CD4-positive, CD25-positive, alpha-beta regulatory T cell (primary cell): Measurements from ENCODE around the gene NECTIN2. TPM values are rescaled to one million over a fixed set of nuclear protein-coding genes. Genes with fewer than 3 reads are reported as not detected.
A peak's percentile ranks its signal among the peaks of the same experiment; 100 is the strongest.
"Not testable (repeated sequence)": the region's sequence is repeated elsewhere in the genome, so short reads cannot be mapped to it uniquely, and the experiment has no call there.

Experiments
- ATAC-seq, 2 donors: fragments of 150-1000 bp; cut with Tn5 transposase; one replicate each; pipeline ENCODE4 v1.10.0; 2021; ENCODE audit warnings: low read depth in 2 of 2, moderate number of reproducible peaks in 2 of 2, moderate library complexity in 1 of 2
- DNase-seq, 3 donors: peaks; one replicate each; pipeline versions ENCODE4 v3.0.0 to v3.0.0-alpha.2; 2012 to 2022; ENCODE audit warnings: mixed read lengths in 1 of 3
- H3K27ac ChIP-seq: one replicate; pipeline ENCODE4 v1.7.0; 2013; ENCODE audit warnings: mild to moderate bottlenecking, low read length; ENCODE audit not compliant: insufficient read depth, poor library complexity, severe bottlenecking
- H3K27me3 ChIP-seq: one replicate; pipeline ENCODE4 v1.7.0; 2013; ENCODE audit warnings: low read length; ENCODE audit not compliant: control insufficient read depth, insufficient read depth
- H3K36me3 ChIP-seq: one replicate; pipeline ENCODE4 v1.7.0; 2013; ENCODE audit warnings: mild to moderate bottlenecking, low read length, moderate library complexity; ENCODE audit not compliant: control insufficient read depth, insufficient read depth
- H3K4me1 ChIP-seq: 2 replicates; pipeline ENCODE4 v1.7.0; 2013; ENCODE audit warnings: mild to moderate bottlenecking, low read length; ENCODE audit not compliant: insufficient read depth, control insufficient read depth, poor library complexity, severe bottlenecking
- H3K4me3 ChIP-seq: one replicate; pipeline ENCODE4 v1.7.0; 2013; ENCODE audit warnings: low read depth, mild to moderate bottlenecking, low read length, moderate library complexity
- H3K9me3 ChIP-seq, 2 experiments: 1 replicate in 1 of 2; 2 replicates in 1 of 2; pipeline ENCODE4 v1.7.0; 2013; ENCODE audit warnings: low read length in 2 of 2, mild to moderate bottlenecking in 1 of 2, moderate library complexity in 1 of 2; ENCODE audit not compliant: control insufficient read depth in 2 of 2
- H3K27ac Mint-ChIP-seq, 3 donors: one replicate each; pipeline ENCODE4 v1.8.0; 2020 to 2022; ENCODE audit warnings: mild to moderate bottlenecking in 3 of 3, mixed read lengths in 3 of 3, moderate library complexity in 2 of 3
- H3K27me3 Mint-ChIP-seq: one replicate; pipeline ENCODE4 v1.8.0; 2022; ENCODE audit warnings: mild to moderate bottlenecking, mixed read lengths
- H3K36me3 Mint-ChIP-seq: one replicate; pipeline ENCODE4 v1.8.0; 2020; ENCODE audit warnings: mixed read lengths
- H3K4me1 Mint-ChIP-seq, 4 donors: one replicate each; pipeline ENCODE4 v1.8.0; 2020 to 2022; ENCODE audit warnings: mixed read lengths in 4 of 4, mild to moderate bottlenecking in 1 of 4
- H3K4me3 Mint-ChIP-seq, 4 donors: one replicate each; pipeline ENCODE4 v1.8.0; 2020 to 2022; ENCODE audit warnings: mild to moderate bottlenecking in 4 of 4, mixed read lengths in 4 of 4, moderate library complexity in 3 of 4
- H3K9me3 Mint-ChIP-seq, 7 donors: one replicate each; pipeline ENCODE4 v1.8.0; 2020 to 2022; ENCODE audit warnings: mixed read lengths in 7 of 7, mild to moderate bottlenecking in 3 of 7, moderate library complexity in 2 of 7
- polyA plus RNA-seq, 4 donors: library from polyadenylated mRNA; unstranded; fragments of 300-500 nt; fragmentation: Illumina TruSeq; gene quantifications; one replicate each; pipeline ENCODE4 v1.2.3, GENCODE V29; 2021
- total RNA-seq: library from RNA; stranded (reverse); gene quantifications from one replicate; pipeline ENCODE4 v1.2.3, GENCODE V29; 2022

NECTIN2 gene
- total and polyA plus RNA-seq, 5 donors from 2014 or later, result 1.1 TPM; not detected in 4

- Histone ChIP-seq H3K4me3 (no peak overlapping the region), H3K36me3 (no peaks in the 10 kb centered on the region), H3K9me3 (no peaks in the 10 kb centered on the region), H3K27ac (no peak overlapping the region), H3K4me1 (peaks cover 35% of the 10 kb centered on the region), H3K27me3 (peaks cover 5% of the 10 kb centered on the region)
- H3K27me3 Mint-ChIP-seq, result peaks cover 56% of the 10 kb centered on the region
- peaks cover 4% of the 10 kb centered on the region for H3K36me3 Mint-ChIP-seq
- ATAC-seq (no peak), DNase-seq (no peak)
- H3K27ac Mint-ChIP-seq, result peak overlapping the region in 1 of 3 donors; percentile 81
- peaks cover 8 to 21% (median 15%) of the 10 kb centered on the region in 4 donors for H3K4me1 Mint-ChIP-seq
- peaks cover 0 to 3% (median 0%) of the 10 kb centered on the region in 7 donors for H3K9me3 Mint-ChIP-seq
- H3K4me3 Mint-ChIP-seq, result no peak overlapping the region
These were observed 2.8 kb downstream of the NECTIN2 start for GRCh38 chr19:44848812-44849447.

- no peak overlapping the region for H3K4me3 Mint-ChIP-seq
These were observed 4.6 kb downstream of the NECTIN2 start for GRCh38 chr19:44850641-44851109.

GRCh38 chr19:44851427-44851826 lies 5.3 kb downstream of the NECTIN2 start:
- ATAC-seq (no peak), DNase-seq (no peak)
- H3K4me1 ChIP-seq, result peaks cover 15% of the 10 kb centered on the region
- H3K9me3 ChIP-seq, result no peaks in the 10 kb centered on the region
- Mint-ChIP-seq H3K9me3 (no peaks in the 10 kb centered on the region), H3K4me3 (no peak overlapping the region), H3K27ac (no peak overlapping the region), H3K27me3 (peaks cover 43% of the 10 kb centered on the region), H3K4me1 (peaks cover 0 to 10% (median 8%) of the 10 kb centered on the region in 4 donors), H3K36me3 (no peaks in the 10 kb centered on the region)
- no peak overlapping the region for H3K27ac ChIP-seq
- H3K36me3 ChIP-seq, result no peaks in the 10 kb centered on the region
- peaks cover 3% of the 10 kb centered on the region for H3K27me3 ChIP-seq
- no peak overlapping the region for H3K4me3 ChIP-seq

More at GRCh38 chr19:44850641-44851109, 4.6 kb downstream of the NECTIN2 start:
- ATAC-seq (no peak), DNase-seq (no peak)
- Mint-ChIP-seq H3K4me1 (peaks cover under 1 to 12% (median 8%) of the 10 kb centered on the region in 4 donors), H3K27me3 (peaks cover 49% of the 10 kb centered on the region), H3K9me3 (no peaks in the 10 kb centered on the region), H3K27ac (no peak overlapping the region), H3K36me3 (peaks cover under 1% of the 10 kb centered on the region)
- no peak overlapping the region for H3K4me3 ChIP-seq
- H3K27me3 ChIP-seq, result peaks cover 3% of the 10 kb centered on the region
- no peaks in the 10 kb centered on the region for H3K9me3 ChIP-seq
- no peaks in the 10 kb centered on the region for H3K36me3 ChIP-seq
- peaks cover 22% of the 10 kb centered on the region for H3K4me1 ChIP-seq
- H3K27ac ChIP-seq, result no peak overlapping the region

GRCh38 chr19:44855606-44856005 lies 9.5 kb downstream of the NECTIN2 start:
- H3K9me3 ChIP-seq, result no peaks in the 10 kb centered on the region
- H3K27me3 Mint-ChIP-seq, result peaks cover 20% of the 10 kb centered on the region
- H3K27me3 ChIP-seq, result no peaks in the 10 kb centered on the region
- no peaks in the 10 kb centered on the region for H3K9me3 Mint-ChIP-seq
- peak overlapping the region in 1 of 4 donors; percentile 35 for H3K4me3 Mint-ChIP-seq
- H3K36me3 Mint-ChIP-seq, result peaks cover 3% of the 10 kb centered on the region
- no peak for DNase-seq
- no peak overlapping the region for H3K4me3 ChIP-seq
- ATAC-seq, result no peak
- peaks cover 0 to 2% (median 0%) of the 10 kb centered on the region in 4 donors for H3K4me1 Mint-ChIP-seq
- no peaks in the 10 kb centered on the region for H3K36me3 ChIP-seq
- no peaks in the 10 kb centered on the region for H3K4me1 ChIP-seq
- no peak overlapping the region for H3K27ac ChIP-seq
- no peak overlapping the region for H3K27ac Mint-ChIP-seq

- no peak overlapping the region for H3K4me3 ChIP-seq
- no peaks in the 10 kb centered on the region for H3K36me3 ChIP-seq
- no peak overlapping the region for H3K4me3 Mint-ChIP-seq
- DNase-seq, result no peak
- H3K9me3 Mint-ChIP-seq, result no peaks in the 10 kb centered on the region
- H3K27me3 ChIP-seq, result no peaks in the 10 kb centered on the region
- no peaks in the 10 kb centered on the region for H3K9me3 ChIP-seq
- ATAC-seq, result no peak
- no peak overlapping the region for H3K27ac Mint-ChIP-seq
- peaks cover 0 to 2% (median 0%) of the 10 kb centered on the region in 4 donors for H3K4me1 Mint-ChIP-seq
- H3K4me1 ChIP-seq, result no peaks in the 10 kb centered on the region
- no peak overlapping the region for H3K27ac ChIP-seq
- peaks cover 3% of the 10 kb centered on the region for H3K36me3 Mint-ChIP-seq
- H3K27me3 Mint-ChIP-seq, result peaks cover 21% of the 10 kb centered on the region
These were observed 10.5 kb downstream of the NECTIN2 start for GRCh38 chr19:44856421-44857083.

GRCh38 chr19:44857837-44858236 lies 11.7 kb downstream of the NECTIN2 start:
- ATAC-seq, result no peak
- Mint-ChIP-seq H3K27ac (no peak overlapping the region), H3K4me3 (no peak overlapping the region), H3K36me3 (peaks cover 3% of the 10 kb centered on the region), H3K27me3 (peaks cover 17% of the 10 kb centered on the region), H3K4me1 (peaks cover 0 to 2% (median 0%) of the 10 kb centered on the region in 4 donors), H3K9me3 (no peaks in the 10 kb centered on the region)
- Histone ChIP-seq H3K9me3 (no peaks in the 10 kb centered on the region), H3K27ac (no peak overlapping the region), H3K4me3 (no peak overlapping the region), H3K27me3 (no peaks in the 10 kb centered on the region), H3K36me3 (no peaks in the 10 kb centered on the region), H3K4me1 (no peaks in the 10 kb centered on the region)
- DNase-seq, result no peak

GRCh38 chr19:44861576-44861975 lies 15.5 kb downstream of the NECTIN2 start:
- not testable (repeated sequence) for H3K9me3 Mint-ChIP-seq, H3K4me1 ChIP-seq, H3K4me3 ChIP-seq, H3K36me3 Mint-ChIP-seq, H3K4me1 Mint-ChIP-seq, H3K4me3 Mint-ChIP-seq, ATAC-seq, H3K36me3 ChIP-seq, DNase-seq, H3K27ac ChIP-seq, H3K9me3 ChIP-seq, H3K27me3 ChIP-seq, H3K27ac Mint-ChIP-seq
- peaks cover 13% of the 10 kb centered on the region for H3K27me3 Mint-ChIP-seq
